DOHH2 (cell line): ENCODE measurements around the gene GPC6.

ENCODE experiments used
- H3F3A ChIP-seq: fragments of 200-600 bp; sonication (generic), shearing (Covaris generic); 2 replicates; pipeline ENCODE4 v1.6.0; 2016; ENCODE audit warnings: antibody characterized with exemption, mild to moderate bottlenecking; ENCODE audit not compliant: control insufficient read depth, insufficient read depth
- H3K27ac ChIP-seq: fragments of 200-600 bp; sonication (generic); 2 replicates; pipeline ENCODE4 v1.5.1; 2014; ENCODE audit warnings: low read depth, mild to moderate bottlenecking, low read length, moderate library complexity
- H3K27me3 ChIP-seq: fragments of 200-600 bp; sonication (generic); 2 replicates; pipeline ENCODE4 v1.6.1; 2014; ENCODE audit warnings: mild to moderate bottlenecking, low read length, mixed read lengths; ENCODE audit not compliant: control insufficient read depth
- H3K36me3 ChIP-seq: fragments of 200-600 bp; sonication (generic); 2 replicates; pipeline ENCODE4 v1.6.1; 2014; ENCODE audit warnings: mild to moderate bottlenecking, low read length, moderate library complexity, mixed read lengths; ENCODE audit not compliant: control insufficient read depth
- H3K4me1 ChIP-seq: fragments of 200-600 bp; sonication (generic); 2 replicates; pipeline ENCODE4 v1.6.1; 2014; ENCODE audit warnings: mild to moderate bottlenecking, low read length, mixed read lengths; ENCODE audit not compliant: control insufficient read depth
- H3K4me2 ChIP-seq: fragments of 200-600 bp; sonication (generic); 2 replicates; pipeline ENCODE4 v1.6.0; 2014; ENCODE audit warnings: mild to moderate bottlenecking, low read length, moderate library complexity
- H3K4me3 ChIP-seq: fragments of 200-600 bp; sonication (generic); 2 replicates; pipeline ENCODE4 v1.5.1; 2014; ENCODE audit warnings: mild to moderate bottlenecking, low read length, mixed read lengths
- H3K79me2 ChIP-seq: fragments of 200-600 bp; sonication (generic); 2 replicates; pipeline ENCODE4 v1.6.1; 2014; ENCODE audit warnings: mild to moderate bottlenecking, low read length, mixed read lengths; ENCODE audit not compliant: control insufficient read depth
- H3K9me2 ChIP-seq: fragments of 200-600 bp; sonication (generic); replicated peaks from 2 replicates; pipeline ENCODE4 v1.6.1; 2014; ENCODE audit warnings: mild to moderate bottlenecking, low read length, mixed read lengths; ENCODE audit not compliant: control insufficient read depth
- H3K9me3 ChIP-seq: fragments of 200-600 bp; sonication (generic); 2 replicates; pipeline ENCODE4 v1.6.1; 2014; ENCODE audit warnings: antibody characterized with exemption, low read length, mixed read lengths; ENCODE audit not compliant: control insufficient read depth, insufficient read depth
- H4K20me1 ChIP-seq: fragments of 200-600 bp; sonication (generic); 2 replicates; pipeline ENCODE4 v1.6.0; 2014; ENCODE audit warnings: low read depth, mild to moderate bottlenecking, antibody characterized with exemption, low read length, moderate library complexity; ENCODE audit not compliant: control insufficient read depth, insufficient read depth
- CTCF ChIP-seq: fragments of 200-600 bp; sonication (generic); IDR thresholded peaks from one replicate; pipeline ENCODE4 v1.5.1; 2014; ENCODE audit warnings: antibody characterized with exemption, mild to moderate bottlenecking, low read depth, low read length; ENCODE audit not compliant: poor library complexity, severe bottlenecking
- EZH2phosphoT487 ChIP-seq: fragments of 200-600 bp; sonication (generic); IDR thresholded peaks from 2 replicates; pipeline ENCODE4 v1.6.1; 2017; ENCODE audit warnings: borderline replicate concordance, mild to moderate bottlenecking, antibody characterized with exemption, low read length, moderate library complexity, mixed read lengths

The GPC6 gene

GRCh38 chr13:93686399-93686798, 459.8 kb downstream of the GPC6 start:
- Histone ChIP-seq H3K9me3 (no peaks in the 10 kb centered on the region), H3K36me3 (no peaks in the 10 kb centered on the region), H3K79me2 (no peaks in the 10 kb centered on the region), H3K4me1 (no peaks in the 10 kb centered on the region), H3F3A (no peaks in the 10 kb centered on the region), H3K4me2 (no peak overlapping the region), H3K27me3 (no peaks in the 10 kb centered on the region), H3K9me2 (no peaks in the 10 kb centered on the region), H3K4me3 (no peak overlapping the region), H4K20me1 (no peaks in the 10 kb centered on the region), H3K27ac (no peak overlapping the region)
- no peak for TF ChIP-seq CTCF
- TF ChIP-seq EZH2phosphoT487, result no peak

GRCh38 chr13:93687261-93687660, 460.7 kb downstream of the GPC6 start:
- H3K79me2 ChIP-seq, result no peaks in the 10 kb centered on the region
- H3K4me3 ChIP-seq, result no peak overlapping the region
- TF ChIP-seq CTCF (no peak), EZH2phosphoT487 (no peak)

GRCh38 chr13:93689333-93689732, 462.7 kb downstream of the GPC6 start:
- no peaks in the 10 kb centered on the region for H3F3A ChIP-seq
- H4K20me1 ChIP-seq, result no peaks in the 10 kb centered on the region
- H3K4me2 ChIP-seq, result no peak overlapping the region
- TF ChIP-seq EZH2phosphoT487, result no peak
- TF ChIP-seq CTCF, result no peak
- no peaks in the 10 kb centered on the region for H3K79me2 ChIP-seq
- H3K27me3 ChIP-seq, result no peaks in the 10 kb centered on the region
- H3K9me3 ChIP-seq, result no peaks in the 10 kb centered on the region
- no peaks in the 10 kb centered on the region for H3K36me3 ChIP-seq
- H3K9me2 ChIP-seq, result no peaks in the 10 kb centered on the region
- no peak overlapping the region for H3K4me3 ChIP-seq
- H3K4me1 ChIP-seq, result no peaks in the 10 kb centered on the region
- H3K27ac ChIP-seq, result no peak overlapping the region

More at GRCh38 chr13:93687261-93687660, 460.7 kb downstream of the GPC6 start:
- Histone ChIP-seq H3K27me3 (no peaks in the 10 kb centered on the region), H3K9me3 (no peaks in the 10 kb centered on the region), H4K20me1 (no peaks in the 10 kb centered on the region), H3K4me1 (no peaks in the 10 kb centered on the region), H3F3A (no peaks in the 10 kb centered on the region), H3K27ac (no peak overlapping the region), H3K9me2 (no peaks in the 10 kb centered on the region), H3K36me3 (no peaks in the 10 kb centered on the region), H3K4me2 (no peak overlapping the region)

- H3K4me3 ChIP-seq, result no peak overlapping the region
- no peaks in the 10 kb centered on the region for H3K9me2 ChIP-seq
- no peaks in the 10 kb centered on the region for H3K4me1 ChIP-seq
- no peak overlapping the region for H3K27ac ChIP-seq
- no peaks in the 10 kb centered on the region for H4K20me1 ChIP-seq
- no peaks in the 10 kb centered on the region for H3K36me3 ChIP-seq
- H3K79me2 ChIP-seq, result no peaks in the 10 kb centered on the region
- H3F3A ChIP-seq, result no peaks in the 10 kb centered on the region
- H3K4me2 ChIP-seq, result no peak overlapping the region
- no peaks in the 10 kb centered on the region for H3K27me3 ChIP-seq
- TF ChIP-seq CTCF (no peak), EZH2phosphoT487 (no peak)
- no peaks in the 10 kb centered on the region for H3K9me3 ChIP-seq
Measured at GRCh38 chr13:93690139-93690538, 463.5 kb downstream of the GPC6 start.
